Neural cell (in vitro differentiated cells): ENCODE results near the gene CCDC89. TPM values are rescaled to one million over a fixed set of nuclear protein-coding genes. Genes with fewer than 3 reads are reported as not detected.

ENCODE experiments used
- H2AFZ ChIP-seq: fragments of 200-600, 300-800 bp; sonication (generic), shearing (Covaris generic); 2 replicates; pipeline ENCODE4 v1.6.0; 2014; ENCODE audit warnings: low read depth, mild to moderate bottlenecking, antibody characterized with exemption, low read length, moderate library complexity
- H3F3A ChIP-seq: fragments of 200-600 bp; shearing (Covaris generic); 2 replicates; pipeline ENCODE4 v1.6.1; 2016; ENCODE audit warnings: mild to moderate bottlenecking, moderate library complexity, mixed read lengths, antibody characterized with exemption, low read length; ENCODE audit not compliant: insufficient read depth, poor library complexity, severe bottlenecking
- H3K27ac ChIP-seq: fragments of 200-600, 300-800 bp; sonication (generic), shearing (Covaris generic); 2 replicates; pipeline ENCODE4 v1.5.1; 2014; ENCODE audit warnings: mild to moderate bottlenecking, low read length, moderate library complexity
- H3K27me3 ChIP-seq: fragments of 300-800, 200-600 bp; sonication (generic), shearing (Covaris generic); 2 replicates; pipeline ENCODE4 v1.6.0; 2014; ENCODE audit warnings: mild to moderate bottlenecking, low read depth, low read length, moderate library complexity; ENCODE audit not compliant: insufficient read depth
- H3K36me3 ChIP-seq: fragments of 300-800, 200-600 bp; sonication (generic), shearing (Covaris generic); 2 replicates; pipeline ENCODE4 v1.5.1; 2014; ENCODE audit warnings: mild to moderate bottlenecking, antibody characterized with exemption, low read length, moderate library complexity; ENCODE audit not compliant: insufficient read depth
- H3K4me2 ChIP-seq: fragments of 300-800, 200-600 bp; sonication (generic), shearing (Covaris generic); 2 replicates; pipeline ENCODE4 v1.6.0; 2014; ENCODE audit warnings: mild to moderate bottlenecking, low read length
- H3K4me3 ChIP-seq: fragments of 300-800, 200-600 bp; sonication (generic), shearing (Covaris generic); 2 replicates; pipeline ENCODE4 v1.5.1; 2014; ENCODE audit warnings: mild to moderate bottlenecking, low read length, moderate library complexity
- H3K79me2 ChIP-seq: fragments of 200-600 bp; shearing (Covaris generic); replicated peaks from 2 replicates; pipeline ENCODE4 v1.6.0; 2014; ENCODE audit warnings: mild to moderate bottlenecking, low read length, moderate library complexity; ENCODE audit not compliant: insufficient read depth
- H3K9ac ChIP-seq: fragments of 300-800, 200-600 bp; sonication (generic), shearing (Covaris generic); 2 replicates; pipeline ENCODE4 v1.6.1; 2016; ENCODE audit warnings: mild to moderate bottlenecking, low read length, mixed read lengths
- H3K9me2 ChIP-seq: fragments of 200-600 bp; shearing (Covaris generic); 2 replicates; pipeline ENCODE4 v1.6.1; 2016; ENCODE audit warnings: mild to moderate bottlenecking, low read length, mixed read lengths; ENCODE audit not compliant: insufficient read depth
- H3K9me3 ChIP-seq: fragments of 200-600, 300-800 bp; sonication (generic), shearing (Covaris generic); 2 replicates; pipeline ENCODE4 v1.6.1; 2016; ENCODE audit warnings: mild to moderate bottlenecking, mixed run types, low read length, moderate library complexity, mixed read lengths
- H4K20me1 ChIP-seq: fragments of 200-600 bp; shearing (Covaris generic); 2 replicates; pipeline ENCODE4 v1.6.1; 2016; ENCODE audit warnings: mild to moderate bottlenecking, mixed run types; ENCODE audit not compliant: insufficient read depth
- EP300 ChIP-seq: fragments of 450-650 bp; conservative IDR thresholded peaks from 2 replicates; pipeline ENCODE4 v1.6.1; 2014; ENCODE audit warnings: antibody characterized with exemption, mild to moderate bottlenecking, moderate library complexity; ENCODE audit not compliant: poor library complexity, severe bottlenecking
- EZH2 ChIP-seq: fragments of 200-600, 300-800 bp; shearing (Covaris generic), sonication (generic); IDR thresholded peaks from 2 replicates; pipeline ENCODE4 v1.6.1; 2014; ENCODE audit warnings: antibody characterized with exemption, low read length, borderline replicate concordance, mild to moderate bottlenecking; ENCODE audit not compliant: insufficient read depth, poor library complexity, severe bottlenecking
- MXI1 ChIP-seq: fragments of 450-650 bp; conservative IDR thresholded peaks from 2 replicates; pipeline ENCODE4 v1.6.1; 2014; ENCODE audit warnings: antibody characterized with exemption, mild to moderate bottlenecking; ENCODE audit not compliant: poor library complexity, severe bottlenecking
- POLR2AphosphoS5 ChIP-seq: IDR thresholded peaks from 2 replicates; pipeline ENCODE4 v1.6.1; 2012
- RAD21 ChIP-seq: fragments of 450-650 bp; conservative IDR thresholded peaks from 2 replicates; pipeline ENCODE4 v1.6.1; 2014; ENCODE audit warnings: antibody characterized with exemption, mild to moderate bottlenecking, moderate library complexity
- SMC3 ChIP-seq: fragments of 450-650 bp; conservative IDR thresholded peaks from 2 replicates; pipeline ENCODE4 v1.6.1; 2014; ENCODE audit warnings: antibody characterized with exemption, mild to moderate bottlenecking, moderate library complexity; ENCODE audit not compliant: poor library complexity
- TAF1 ChIP-seq: IDR thresholded peaks from 2 replicates; pipeline ENCODE4 v1.6.1; 2012; ENCODE audit warnings: low read depth
- polyA plus RNA-seq: library from polyadenylated mRNA; depleted of rRNA; stranded (reverse); fragments of >200 nt; gene quantifications from 2 replicates; pipeline ENCODE4 v1.2.3, GENCODE V29; 2014
- TF ChIP-seq, protein P1 (sequence below): IDR thresholded peaks from 2 replicates; pipeline ENCODE4 v1.6.1; 2012; ENCODE audit warnings: borderline replicate concordance
- TF ChIP-seq, protein P2 (sequence below): fragments of 450-650 bp; IDR thresholded peaks from 2 replicates; pipeline ENCODE4 v1.5.1; 2014; ENCODE audit warnings: antibody characterized with exemption, mild to moderate bottlenecking, moderate library complexity; ENCODE audit not compliant: poor library complexity, severe bottlenecking

The CCDC89 gene
- polyA plus RNA-seq, 1 donor from 2014 or later, result not detected

DNA sequence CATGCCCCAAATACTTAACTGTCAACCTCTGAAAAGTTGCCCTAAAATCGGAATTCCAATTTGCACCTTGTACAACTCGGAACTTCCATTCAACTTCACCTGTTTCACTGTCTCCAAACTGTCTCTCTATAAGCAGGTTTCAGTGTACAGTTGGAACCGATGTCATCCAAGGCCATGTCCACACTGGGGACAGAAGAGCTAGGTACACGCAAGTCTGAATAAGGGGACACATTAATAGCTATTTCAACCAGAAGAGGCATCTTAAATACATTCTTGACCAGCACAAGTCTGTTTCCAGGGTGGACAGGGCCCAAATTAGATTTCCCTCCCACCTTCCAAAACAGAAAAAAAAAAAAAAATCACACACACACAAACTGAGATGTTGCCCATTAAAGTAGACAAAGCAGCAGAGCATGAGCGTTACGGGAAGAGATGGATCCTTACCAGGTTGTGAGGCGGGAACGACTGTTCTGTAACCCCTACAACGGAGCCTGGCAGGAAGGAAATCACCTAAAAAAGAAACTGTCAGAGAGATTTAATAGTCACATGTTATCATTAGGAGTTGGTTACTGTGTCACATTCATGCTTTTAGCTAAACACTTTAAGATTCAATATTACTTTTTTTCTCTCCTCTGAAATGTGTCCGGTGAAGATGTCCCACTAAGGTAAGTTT is 22.8 kb downstream of the CCDC89 start:
- TF ChIP-seq, protein P1, sequence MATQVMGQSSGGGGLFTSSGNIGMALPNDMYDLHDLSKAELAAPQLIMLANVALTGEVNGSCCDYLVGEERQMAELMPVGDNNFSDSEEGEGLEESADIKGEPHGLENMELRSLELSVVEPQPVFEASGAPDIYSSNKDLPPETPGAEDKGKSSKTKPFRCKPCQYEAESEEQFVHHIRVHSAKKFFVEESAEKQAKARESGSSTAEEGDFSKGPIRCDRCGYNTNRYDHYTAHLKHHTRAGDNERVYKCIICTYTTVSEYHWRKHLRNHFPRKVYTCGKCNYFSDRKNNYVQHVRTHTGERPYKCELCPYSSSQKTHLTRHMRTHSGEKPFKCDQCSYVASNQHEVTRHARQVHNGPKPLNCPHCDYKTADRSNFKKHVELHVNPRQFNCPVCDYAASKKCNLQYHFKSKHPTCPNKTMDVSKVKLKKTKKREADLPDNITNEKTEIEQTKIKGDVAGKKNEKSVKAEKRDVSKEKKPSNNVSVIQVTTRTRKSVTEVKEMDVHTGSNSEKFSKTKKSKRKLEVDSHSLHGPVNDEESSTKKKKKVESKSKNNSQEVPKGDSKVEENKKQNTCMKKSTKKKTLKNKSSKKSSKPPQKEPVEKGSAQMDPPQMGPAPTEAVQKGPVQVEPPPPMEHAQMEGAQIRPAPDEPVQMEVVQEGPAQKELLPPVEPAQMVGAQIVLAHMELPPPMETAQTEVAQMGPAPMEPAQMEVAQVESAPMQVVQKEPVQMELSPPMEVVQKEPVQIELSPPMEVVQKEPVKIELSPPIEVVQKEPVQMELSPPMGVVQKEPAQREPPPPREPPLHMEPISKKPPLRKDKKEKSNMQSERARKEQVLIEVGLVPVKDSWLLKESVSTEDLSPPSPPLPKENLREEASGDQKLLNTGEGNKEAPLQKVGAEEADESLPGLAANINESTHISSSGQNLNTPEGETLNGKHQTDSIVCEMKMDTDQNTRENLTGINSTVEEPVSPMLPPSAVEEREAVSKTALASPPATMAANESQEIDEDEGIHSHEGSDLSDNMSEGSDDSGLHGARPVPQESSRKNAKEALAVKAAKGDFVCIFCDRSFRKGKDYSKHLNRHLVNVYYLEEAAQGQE, result peak; percentile 2
- no peak for TF ChIP-seq EP300
- no peaks in the 10 kb centered on the region for H3F3A ChIP-seq
- H2AFZ ChIP-seq, result no peak overlapping the region
- H3K4me3 ChIP-seq, result peak overlapping the region; percentile 89
- H3K27me3 ChIP-seq, result no peaks in the 10 kb centered on the region
- H3K36me3 ChIP-seq, result peaks cover 13% of the 10 kb centered on the region
- no peaks in the 10 kb centered on the region for H3K9me3 ChIP-seq
- H4K20me1 ChIP-seq, result peaks cover 16% of the 10 kb centered on the region
- peak overlapping the region; percentile 82 for H3K4me2 ChIP-seq
- H3K27ac ChIP-seq, result peak overlapping the region; percentile 96
- H3K9me2 ChIP-seq, result no peaks in the 10 kb centered on the region
- peaks cover 56% of the 10 kb centered on the region for H3K79me2 ChIP-seq
- H3K9ac ChIP-seq, result peak overlapping the region; percentile 97

- H3K27me3 ChIP-seq, result no peaks in the 10 kb centered on the region
- no peak overlapping the region for H3K27ac ChIP-seq
- peaks cover 21% of the 10 kb centered on the region for H3K36me3 ChIP-seq
- peak overlapping the region; percentile 89 for H3K4me3 ChIP-seq
- H2AFZ ChIP-seq, result no peak overlapping the region
- TF ChIP-seq EZH2 (no peak), TAF1 (no peak), EP300 (no peak), RAD21 (no peak), MXI1 (no peak), POLR2AphosphoS5 (no peak), SMC3 (no peak)
- TF ChIP-seq, protein P2, sequence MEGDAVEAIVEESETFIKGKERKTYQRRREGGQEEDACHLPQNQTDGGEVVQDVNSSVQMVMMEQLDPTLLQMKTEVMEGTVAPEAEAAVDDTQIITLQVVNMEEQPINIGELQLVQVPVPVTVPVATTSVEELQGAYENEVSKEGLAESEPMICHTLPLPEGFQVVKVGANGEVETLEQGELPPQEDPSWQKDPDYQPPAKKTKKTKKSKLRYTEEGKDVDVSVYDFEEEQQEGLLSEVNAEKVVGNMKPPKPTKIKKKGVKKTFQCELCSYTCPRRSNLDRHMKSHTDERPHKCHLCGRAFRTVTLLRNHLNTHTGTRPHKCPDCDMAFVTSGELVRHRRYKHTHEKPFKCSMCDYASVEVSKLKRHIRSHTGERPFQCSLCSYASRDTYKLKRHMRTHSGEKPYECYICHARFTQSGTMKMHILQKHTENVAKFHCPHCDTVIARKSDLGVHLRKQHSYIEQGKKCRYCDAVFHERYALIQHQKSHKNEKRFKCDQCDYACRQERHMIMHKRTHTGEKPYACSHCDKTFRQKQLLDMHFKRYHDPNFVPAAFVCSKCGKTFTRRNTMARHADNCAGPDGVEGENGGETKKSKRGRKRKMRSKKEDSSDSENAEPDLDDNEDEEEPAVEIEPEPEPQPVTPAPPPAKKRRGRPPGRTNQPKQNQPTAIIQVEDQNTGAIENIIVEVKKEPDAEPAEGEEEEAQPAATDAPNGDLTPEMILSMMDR, result no peak
- TF ChIP-seq, protein P1, result no peak
- peaks cover 16% of the 10 kb centered on the region for H4K20me1 ChIP-seq
- no peaks in the 10 kb centered on the region for H3F3A ChIP-seq
- H3K79me2 ChIP-seq, result peaks cover 65% of the 10 kb centered on the region
- H3K9me2 ChIP-seq, result no peaks in the 10 kb centered on the region
- no peaks in the 10 kb centered on the region for H3K9me3 ChIP-seq
- H3K4me2 ChIP-seq, result peak overlapping the region; percentile 82
- peak overlapping the region; percentile 97 for H3K9ac ChIP-seq
Measured at GRCh38 chr11:85661972-85662664, 23.9 kb downstream of the CCDC89 start.
